WTC11 (cell line): ENCODE data around the gene MBIP.

ENCODE experiments used
- CREB1 ChIP-seq: sonication (generic); formaldehyde crosslinking; IDR thresholded peaks from 2 replicates; pipeline ENCODE4 v1.8.0; 2023; ENCODE audit warnings: mild to moderate bottlenecking, missing genetic modification reagents
- CTCF ChIP-seq: fragments of 200-600 bp; IDR thresholded peaks from 2 replicates; pipeline ENCODE4 v1.8.0; 2022; ENCODE audit warnings: antibody characterized with exemption
- ESRRA ChIP-seq: sonication (generic); formaldehyde crosslinking; IDR thresholded peaks from 2 replicates; pipeline ENCODE4 v1.8.1; 2022; ENCODE audit warnings: mild to moderate bottlenecking, missing genetic modification reagents, borderline replicate concordance
- FOXJ3 ChIP-seq: sonication (generic); formaldehyde crosslinking; IDR thresholded peaks from 2 replicates; pipeline ENCODE4 v1.9.0; 2021; ENCODE audit warnings: missing genetic modification reagents, mild to moderate bottlenecking, borderline replicate concordance
- MLX ChIP-seq: sonication (generic); formaldehyde crosslinking; IDR thresholded peaks from 2 replicates; pipeline ENCODE4 v1.8.1; 2023; ENCODE audit warnings: mild to moderate bottlenecking, missing genetic modification reagents, moderate library complexity
- MYBL2 ChIP-seq: sonication (generic); formaldehyde crosslinking; IDR thresholded peaks from 2 replicates; pipeline ENCODE4 v1.8.1; 2023; ENCODE audit warnings: mild to moderate bottlenecking, moderate library complexity, missing genetic modification reagents
- NR3C1 ChIP-seq: sonication (generic); formaldehyde crosslinking; conservative IDR thresholded peaks from 2 replicates; pipeline ENCODE4 v1.8.1; 2023; ENCODE audit warnings: low read depth, mild to moderate bottlenecking, missing genetic modification reagents
- TCF7 ChIP-seq: sonication (generic); formaldehyde crosslinking; IDR thresholded peaks from 2 replicates; pipeline ENCODE4 v1.8.0; 2022; ENCODE audit warnings: mild to moderate bottlenecking, low read depth, missing genetic modification reagents, moderate library complexity
- ZNF138 ChIP-seq: sonication (generic); formaldehyde crosslinking; conservative IDR thresholded peaks from 2 replicates; pipeline ENCODE4 v1.8.1; 2022; ENCODE audit warnings: mild to moderate bottlenecking, moderate library complexity, missing genetic modification reagents
- ZNF423 ChIP-seq: fragments of 250-450 bp; sonication (Bioruptor Pico); IDR thresholded peaks from 2 replicates; pipeline ENCODE4 v2.1.2; 2022; ENCODE audit warnings: mild to moderate bottlenecking, moderate library complexity

GRCh38 chr14:36320200-36320896, at the start of gene MBIP:
- TF ChIP-seq CTCF (no peak), NR3C1 (no peak), MYBL2 (no peak), FOXJ3 (no peak), TCF7 (CRISPR knock-in tag) (no peak), MLX (no peak), CREB1 (no peak), ZNF138 (CRISPR knock-in tag) (no peak), ESRRA (CRISPR knock-in tag) (no peak), ZNF423 (CRISPR knock-in tag) (no peak)
